ENCODE measurements around the gene PIK3R1. TPM values are rescaled to one million over a fixed set of nuclear protein-coding genes. Genes with fewer than 3 reads are reported as not detected.

PIK3R1 gene
- total RNA-seq, 1 donor from 2014 or later, result 15.5 TPM

DNA sequence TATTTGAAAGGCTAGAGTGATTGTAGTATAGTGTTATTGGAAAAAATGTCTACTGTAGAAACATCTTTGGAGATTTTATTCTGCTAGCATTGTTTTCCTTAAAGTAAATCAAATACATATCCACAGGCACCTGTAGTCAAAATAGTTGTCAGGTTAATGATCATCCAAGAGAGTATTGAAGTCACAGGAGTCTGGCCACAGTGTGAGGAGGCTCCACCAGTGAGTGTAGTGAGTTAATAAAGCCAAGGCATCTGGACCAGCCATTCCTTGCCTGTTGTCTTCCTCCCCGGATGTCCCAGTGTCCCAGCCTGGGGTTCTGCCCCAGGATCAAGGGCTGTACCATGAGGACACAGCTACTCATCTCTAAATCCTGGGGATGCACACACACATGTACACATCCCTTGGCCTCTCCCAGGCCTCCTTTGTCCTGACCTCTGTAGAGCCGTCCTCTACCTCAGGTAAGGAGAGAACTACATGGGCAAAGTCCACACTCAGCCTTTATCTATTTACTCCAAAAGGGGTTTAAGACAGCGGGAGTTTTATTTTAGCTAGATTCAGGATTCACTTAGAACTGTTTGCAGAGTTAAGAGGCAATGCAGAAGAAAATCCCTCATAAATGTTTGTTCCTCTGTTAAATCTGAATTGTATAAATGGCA is 3.7 kb downstream of the PIK3R1 start:
- no peak for FAIRE-seq

DNA sequence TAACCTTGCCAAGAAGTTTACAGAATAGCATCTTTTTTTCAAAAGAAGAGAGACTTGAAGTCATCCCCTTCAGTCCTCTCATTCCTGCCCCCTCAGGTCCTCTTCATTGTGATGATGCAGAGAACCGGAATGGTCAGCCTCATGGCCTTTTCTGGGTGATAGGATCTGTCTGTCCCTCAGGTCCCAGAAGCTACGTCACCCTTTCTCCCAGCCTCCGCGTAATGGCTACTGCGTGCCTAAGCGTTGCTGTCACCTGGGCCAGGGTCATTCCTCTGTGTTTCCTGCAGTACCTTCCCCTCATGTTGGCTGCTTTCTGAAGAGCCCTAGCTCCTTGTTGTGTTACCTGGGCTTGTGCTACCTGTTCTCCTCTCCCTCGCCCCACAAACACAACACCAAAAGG is 4.7 kb downstream of the PIK3R1 start:
- TF ChIP-seq, protein P1, sequence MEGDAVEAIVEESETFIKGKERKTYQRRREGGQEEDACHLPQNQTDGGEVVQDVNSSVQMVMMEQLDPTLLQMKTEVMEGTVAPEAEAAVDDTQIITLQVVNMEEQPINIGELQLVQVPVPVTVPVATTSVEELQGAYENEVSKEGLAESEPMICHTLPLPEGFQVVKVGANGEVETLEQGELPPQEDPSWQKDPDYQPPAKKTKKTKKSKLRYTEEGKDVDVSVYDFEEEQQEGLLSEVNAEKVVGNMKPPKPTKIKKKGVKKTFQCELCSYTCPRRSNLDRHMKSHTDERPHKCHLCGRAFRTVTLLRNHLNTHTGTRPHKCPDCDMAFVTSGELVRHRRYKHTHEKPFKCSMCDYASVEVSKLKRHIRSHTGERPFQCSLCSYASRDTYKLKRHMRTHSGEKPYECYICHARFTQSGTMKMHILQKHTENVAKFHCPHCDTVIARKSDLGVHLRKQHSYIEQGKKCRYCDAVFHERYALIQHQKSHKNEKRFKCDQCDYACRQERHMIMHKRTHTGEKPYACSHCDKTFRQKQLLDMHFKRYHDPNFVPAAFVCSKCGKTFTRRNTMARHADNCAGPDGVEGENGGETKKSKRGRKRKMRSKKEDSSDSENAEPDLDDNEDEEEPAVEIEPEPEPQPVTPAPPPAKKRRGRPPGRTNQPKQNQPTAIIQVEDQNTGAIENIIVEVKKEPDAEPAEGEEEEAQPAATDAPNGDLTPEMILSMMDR (IDR thresholded peaks at IDR 0.05; ENCODE audit: insufficient read depth, low read length, severe bottlenecking), result no peak
- Histone ChIP-seq H3K4me3 (ENCODE audit: low read depth, low read length) (no peak overlapping the region), H3K36me3 (ENCODE audit: control insufficient read depth, insufficient read depth, low read length) (no peaks in the 10 kb centered on the region), H3K27me3 (ENCODE audit: control insufficient read depth, insufficient read depth, low read length) (no peaks in the 10 kb centered on the region)
- no peak for DNase-seq (ENCODE audit: low read depth)
- FAIRE-seq, result no peak

More for the DNA sequence above, 3.7 kb downstream of the PIK3R1 start:
- Histone ChIP-seq H3K27me3 (ENCODE audit: control insufficient read depth, insufficient read depth, low read length) (no peaks in the 10 kb centered on the region), H3K4me3 (ENCODE audit: low read depth, low read length) (no peak overlapping the region), H3K36me3 (ENCODE audit: control insufficient read depth, insufficient read depth, low read length) (no peaks in the 10 kb centered on the region)
- TF ChIP-seq, protein P1 (IDR thresholded peaks at IDR 0.05; ENCODE audit: insufficient read depth, low read length, severe bottlenecking), result no peak
- no peak for DNase-seq (ENCODE audit: low read depth)

DNA sequence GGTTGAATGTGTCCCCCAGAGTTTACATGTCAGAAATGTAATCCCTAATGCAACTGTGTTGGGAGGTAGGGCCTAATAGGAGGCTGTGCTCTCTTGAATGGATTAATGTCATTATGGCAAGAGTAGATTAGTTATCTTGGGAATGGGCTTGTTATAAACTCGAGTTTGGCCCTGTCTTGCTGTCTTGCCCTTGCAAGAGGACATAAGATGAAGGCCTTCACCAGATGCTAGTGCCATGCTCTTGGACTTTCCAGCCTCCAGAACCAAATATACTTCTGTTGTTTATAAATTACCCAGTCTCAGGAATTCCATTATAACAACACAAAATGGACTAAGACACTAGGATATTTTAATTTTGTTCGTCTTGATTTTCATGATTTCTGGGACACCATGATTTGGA is 5.4 kb downstream of the PIK3R1 start:
- FAIRE-seq, result no peak
- no peak overlapping the region for H3K4me3 ChIP-seq (ENCODE audit: low read depth, low read length)

DNA sequence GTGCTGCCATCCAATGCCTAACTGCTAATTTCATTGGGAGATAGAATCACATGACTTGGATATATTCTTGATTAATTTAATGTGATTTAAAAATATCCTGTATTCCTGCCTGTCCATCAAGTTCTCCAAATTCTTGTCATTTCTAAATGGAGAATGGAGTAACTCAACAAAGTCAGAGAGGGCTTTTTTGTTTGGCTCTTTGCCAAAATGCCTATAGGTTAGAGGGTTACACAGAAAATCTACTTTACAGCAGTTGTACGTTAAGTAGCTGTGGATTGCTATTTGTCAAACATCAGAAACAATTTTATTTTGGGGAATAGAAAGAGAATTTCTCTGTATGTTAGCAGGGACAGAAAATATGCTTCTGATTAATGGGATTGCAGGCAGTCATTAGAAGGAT is 5.9 kb downstream of the PIK3R1 start:
- Histone ChIP-seq H3K27me3 (ENCODE audit: control insufficient read depth, insufficient read depth, low read length) (no peaks in the 10 kb centered on the region), H3K4me3 (ENCODE audit: low read depth, low read length) (no peak overlapping the region), H3K36me3 (ENCODE audit: control insufficient read depth, insufficient read depth, low read length) (peaks cover 3% of the 10 kb centered on the region)
- DNase-seq (ENCODE audit: low read depth), result no peak
- TF ChIP-seq, protein P1 (IDR thresholded peaks at IDR 0.05; ENCODE audit: insufficient read depth, low read length, severe bottlenecking), result no peak
- no peak for FAIRE-seq

More for the DNA sequence above, 5.4 kb downstream of the PIK3R1 start:
- DNase-seq (ENCODE audit: low read depth), result no peak
- TF ChIP-seq, protein P1 (IDR thresholded peaks at IDR 0.05; ENCODE audit: insufficient read depth, low read length, severe bottlenecking), result no peak
- H3K36me3 ChIP-seq (ENCODE audit: control insufficient read depth, insufficient read depth, low read length), result no peaks in the 10 kb centered on the region
- H3K27me3 ChIP-seq (ENCODE audit: control insufficient read depth, insufficient read depth, low read length), result no peaks in the 10 kb centered on the region

DNA sequence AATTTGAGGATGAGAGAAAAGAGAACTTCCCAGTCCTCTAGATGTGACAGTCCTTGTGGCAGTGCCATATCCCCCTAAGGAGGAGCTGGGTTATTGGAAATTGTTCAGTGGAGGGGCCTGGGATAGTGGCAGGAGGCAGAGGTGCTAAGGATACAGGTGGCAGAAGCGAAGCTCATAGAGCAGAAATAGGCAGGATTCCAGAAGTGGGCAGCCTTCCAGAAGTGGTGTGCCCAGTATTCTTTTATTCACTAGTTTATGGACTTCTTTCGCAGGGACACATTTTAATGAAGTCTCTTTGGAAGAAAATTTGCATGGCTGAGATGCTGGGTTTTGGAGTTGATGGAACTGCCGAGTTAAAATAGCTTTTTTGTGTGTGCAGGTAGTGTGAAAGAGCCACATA is 6.8 kb downstream of the PIK3R1 start:
- TF ChIP-seq, protein P1 (IDR thresholded peaks at IDR 0.05; ENCODE audit: insufficient read depth, low read length, severe bottlenecking), result no peak
- FAIRE-seq (no peak), DNase-seq (ENCODE audit: low read depth) (no peak)
- Histone ChIP-seq H3K4me3 (ENCODE audit: low read depth, low read length) (no peak overlapping the region), H3K36me3 (ENCODE audit: control insufficient read depth, insufficient read depth, low read length) (peaks cover 5% of the 10 kb centered on the region), H3K27me3 (ENCODE audit: control insufficient read depth, insufficient read depth, low read length) (no peaks in the 10 kb centered on the region)

DNA sequence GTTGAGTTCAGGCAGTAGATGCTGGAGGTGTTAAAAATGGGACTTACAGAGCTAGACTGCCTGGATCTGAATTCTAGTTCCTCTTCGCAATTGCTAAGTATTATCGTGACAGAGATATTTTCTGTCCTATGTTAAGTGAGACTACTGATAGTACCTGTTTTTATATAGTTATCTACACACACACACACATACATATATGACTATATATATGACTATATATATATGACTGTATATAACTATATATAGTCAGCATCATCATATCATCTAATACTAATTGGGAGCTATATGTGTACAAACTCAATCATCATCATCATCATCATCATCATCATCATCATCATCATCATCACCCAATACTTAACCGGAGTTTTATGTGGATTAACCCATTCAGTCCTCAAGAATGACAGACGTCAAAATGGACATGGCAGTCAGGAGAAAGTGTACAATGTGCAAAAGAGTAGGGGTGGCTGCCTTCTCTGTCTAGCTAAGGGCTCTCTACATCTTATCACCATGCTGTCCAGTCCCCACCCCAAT is 7.3 kb downstream of the PIK3R1 start:
- Histone ChIP-seq H3K4me3 (ENCODE audit: low read depth, low read length) (no peak overlapping the region), H3K36me3 (ENCODE audit: control insufficient read depth, insufficient read depth, low read length) (peaks cover 7% of the 10 kb centered on the region), H3K27me3 (ENCODE audit: control insufficient read depth, insufficient read depth, low read length) (no peaks in the 10 kb centered on the region)
- DNase-seq (ENCODE audit: low read depth), result no peak
- FAIRE-seq, result no peak
- TF ChIP-seq, protein P1 (IDR thresholded peaks at IDR 0.05; ENCODE audit: insufficient read depth, low read length, severe bottlenecking), result no peak
